ENCODE measurements around the gene BIRC6.

DNA sequence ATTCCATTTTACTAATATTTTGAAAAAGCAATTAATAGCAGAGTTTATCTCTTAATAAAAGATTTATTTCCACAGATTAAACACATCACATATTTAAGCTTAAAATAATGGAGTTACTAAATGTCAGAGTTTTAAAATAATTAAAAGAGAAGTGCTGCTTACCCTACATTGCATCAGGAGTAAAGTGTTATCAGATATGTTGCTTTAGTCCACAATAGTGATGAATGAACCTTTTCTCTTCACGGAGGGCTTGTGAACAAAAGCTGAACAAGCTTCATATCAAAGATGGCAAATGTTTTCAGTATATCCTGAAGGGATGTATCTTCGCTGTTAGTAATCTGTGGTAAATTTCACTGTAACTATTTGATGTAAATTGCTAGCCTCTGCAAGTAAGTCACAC, 201.7 kb downstream of the BIRC6 start:
- TF ChIP-seq, protein P1, sequence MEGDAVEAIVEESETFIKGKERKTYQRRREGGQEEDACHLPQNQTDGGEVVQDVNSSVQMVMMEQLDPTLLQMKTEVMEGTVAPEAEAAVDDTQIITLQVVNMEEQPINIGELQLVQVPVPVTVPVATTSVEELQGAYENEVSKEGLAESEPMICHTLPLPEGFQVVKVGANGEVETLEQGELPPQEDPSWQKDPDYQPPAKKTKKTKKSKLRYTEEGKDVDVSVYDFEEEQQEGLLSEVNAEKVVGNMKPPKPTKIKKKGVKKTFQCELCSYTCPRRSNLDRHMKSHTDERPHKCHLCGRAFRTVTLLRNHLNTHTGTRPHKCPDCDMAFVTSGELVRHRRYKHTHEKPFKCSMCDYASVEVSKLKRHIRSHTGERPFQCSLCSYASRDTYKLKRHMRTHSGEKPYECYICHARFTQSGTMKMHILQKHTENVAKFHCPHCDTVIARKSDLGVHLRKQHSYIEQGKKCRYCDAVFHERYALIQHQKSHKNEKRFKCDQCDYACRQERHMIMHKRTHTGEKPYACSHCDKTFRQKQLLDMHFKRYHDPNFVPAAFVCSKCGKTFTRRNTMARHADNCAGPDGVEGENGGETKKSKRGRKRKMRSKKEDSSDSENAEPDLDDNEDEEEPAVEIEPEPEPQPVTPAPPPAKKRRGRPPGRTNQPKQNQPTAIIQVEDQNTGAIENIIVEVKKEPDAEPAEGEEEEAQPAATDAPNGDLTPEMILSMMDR (IDR thresholded peaks at IDR 0.05; ENCODE audit: low read length), result no peak
- no peak for TF ChIP-seq EZH2 (IDR thresholded peaks at IDR 0.05; ENCODE audit: borderline replicate concordance, low read length)

All from OCI-LY1 (cell line).